ENCODE measurements around the gene LAGE3.

DNA sequence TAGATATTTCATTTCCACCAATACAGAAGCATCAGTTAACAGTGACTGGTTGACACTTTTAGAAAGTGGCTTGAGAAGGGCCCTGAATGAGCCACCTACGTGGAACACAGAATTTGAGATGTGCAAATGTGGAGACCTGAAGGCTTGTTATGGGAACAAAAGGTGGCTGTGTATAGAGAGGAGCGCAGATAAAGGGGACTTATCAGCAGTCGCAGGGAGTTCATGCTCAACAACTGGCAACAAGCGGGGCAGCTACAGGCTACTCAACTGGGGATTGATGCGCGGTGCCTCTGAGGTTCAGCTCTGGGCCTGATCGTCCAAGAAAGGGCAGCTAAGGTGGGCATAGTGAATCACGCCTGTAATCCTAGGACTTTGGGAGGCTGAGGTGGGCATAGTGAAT, 40.3 kb upstream of the LAGE3 start:
- TF ChIP-seq EZH2 (IDR thresholded peaks at IDR 0.05), result no peak
- no peak for TF ChIP-seq POLR2AphosphoS5 (IDR thresholded peaks at IDR 0.05; ENCODE audit: borderline replicate concordance, low read depth, low read length)
